CD4-positive, alpha-beta T cell (primary cell): ENCODE data around the gene SEMA7A. TPM values are rescaled to one million over a fixed set of nuclear protein-coding genes. Genes with fewer than 3 reads are reported as not detected.

Source experiments
- ATAC-seq: fragments of 200-7000 bp; cut with Tn5 transposase; one replicate; pipeline ENCODE4 v1.10.0; 2022; ENCODE audit warnings: mild to moderate bottlenecking; ENCODE audit not compliant: poor library complexity
- CTCF ChIA-PET: fragments of 350-600 bp; sonication (Branson Sonifier 250); formaldehyde crosslinking; loops from one replicate; lab custom pipeline; 2021; ENCODE audit warnings: antibody characterized with exemption, inconsistent platforms; lab: Charles Lee
- POLR2A ChIA-PET: fragments of 350-600 bp; sonication (Branson Sonifier 250); formaldehyde crosslinking; loops from one replicate; lab custom pipeline; 2021; ENCODE audit warnings: antibody characterized with exemption, inconsistent platforms; lab: Charles Lee
- DNase-seq, 14 experiments: peaks; one replicate each; pipeline ENCODE4 v3.0.0-alpha.2; 2013 to 2020; ENCODE audit warnings: mixed read lengths in 2 of 14
- H3K27ac ChIP-seq, 2 donors: one replicate each; pipeline versions ENCODE4 v1.5.1 to v1.7.0; 2013; ENCODE audit warnings: low read length in 2 of 2, low read depth in 1 of 2, mild to moderate bottlenecking in 1 of 2
- H3K27me3 ChIP-seq, 2 experiments: 1 replicate in 1 of 2; 2 replicates in 1 of 2; pipeline versions ENCODE4 v1.6.1 to v1.7.0; 2013; ENCODE audit warnings: low read length in 2 of 2, control low read depth in 1 of 2, mild to moderate bottlenecking in 1 of 2, moderate library complexity in 1 of 2; ENCODE audit not compliant: insufficient read depth in 2 of 2, control insufficient read depth in 1 of 2
- H3K36me3 ChIP-seq: one replicate; pipeline ENCODE4 v1.6.1; 2013; ENCODE audit warnings: low read length, control low read depth; ENCODE audit not compliant: insufficient read depth
- H3K4me1 ChIP-seq: one replicate; pipeline ENCODE4 v1.6.1; 2013; ENCODE audit warnings: low read length, control low read depth; ENCODE audit not compliant: insufficient read depth
- H3K4me3 ChIP-seq: one replicate; pipeline ENCODE4 v1.5.1; 2013; ENCODE audit warnings: mild to moderate bottlenecking, low read length, moderate library complexity
- H3K9me3 ChIP-seq, 2 experiments: 1 replicate in 1 of 2; 2 replicates in 1 of 2; pipeline versions ENCODE4 v1.6.1 to v1.7.0; 2013; ENCODE audit warnings: low read length in 2 of 2, mild to moderate bottlenecking in 2 of 2, control low read depth in 1 of 2, moderate library complexity in 1 of 2; ENCODE audit not compliant: control insufficient read depth in 1 of 2, insufficient read depth in 1 of 2
- H3K27ac Mint-ChIP-seq: one replicate; pipeline ENCODE4 v1.8.0; 2020; ENCODE audit warnings: mixed read lengths
- H3K27me3 Mint-ChIP-seq: one replicate; pipeline ENCODE4 v1.8.0; 2021; ENCODE audit warnings: mixed read lengths
- H3K36me3 Mint-ChIP-seq: one replicate; pipeline ENCODE4 v1.8.0; 2021; ENCODE audit warnings: low read depth, mixed read lengths
- H3K4me1 Mint-ChIP-seq: one replicate; pipeline ENCODE4 v1.8.0; 2021; ENCODE audit warnings: low read depth, mixed read lengths
- H3K4me3 Mint-ChIP-seq: one replicate; pipeline ENCODE4 v1.8.0; 2020; ENCODE audit warnings: mild to moderate bottlenecking, mixed read lengths
- H3K9me3 Mint-ChIP-seq: one replicate; pipeline ENCODE4 v1.8.0; 2020; ENCODE audit warnings: mixed read lengths
- intact Hi-C, 2 experiments: fragments of 100-400 bp; cut with DNase I in 1 of 2; cut with micrococcal nuclease in 1 of 2; formaldehyde crosslinking; loops; one replicate each; pipeline versions ENCODE4 v1.15.1 to v1.9.0; 2023 to 2025; cut with DNase I, micrococcal nuclease
- total RNA-seq, 174 experiments: library from RNA in 2 of 174; stranded (reverse) in 2 of 174; gene quantifications; one replicate each; pipeline ENCODE4 v1.2.3 and lab custom pipeline; 2021 to 2026
- TF ChIP-seq, protein P1 (sequence below): fragments of 200-600 bp; IDR thresholded peaks from one replicate; pipeline ENCODE4 v1.8.0; 2022; ENCODE audit warnings: antibody characterized with exemption, mild to moderate bottlenecking

SEMA7A gene
- total RNA-seq, 2 experiments from 2014 or later, result 2.3 to 2.7 TPM

DNA sequence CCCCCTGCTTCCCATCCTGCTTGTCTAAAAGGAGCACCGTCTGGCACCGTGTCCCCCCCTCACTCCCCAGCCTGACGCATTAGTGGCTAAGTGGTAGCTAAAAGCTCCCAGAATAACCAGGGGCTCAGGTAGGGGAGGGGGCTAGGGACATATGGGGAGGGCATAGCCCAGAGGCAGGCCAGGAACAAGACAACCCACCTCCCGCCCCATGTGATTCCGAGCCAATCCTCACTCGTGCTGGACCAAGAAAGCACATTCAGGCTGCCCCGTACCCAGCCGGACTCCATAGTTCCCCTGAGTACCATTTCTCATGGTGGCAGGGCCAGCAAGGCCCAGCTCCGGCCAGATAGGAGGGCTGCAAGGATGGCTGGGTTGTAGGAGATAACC is 11.5 kb downstream of the SEMA7A start:
- Mint-ChIP-seq H3K4me3 (no peak overlapping the region), H3K9me3 (no peaks in the 10 kb centered on the region), H3K36me3 (no peaks in the 10 kb centered on the region), H3K27ac (no peak overlapping the region), H3K27me3 (no peaks in the 10 kb centered on the region), H3K4me1 (no peaks in the 10 kb centered on the region)
- TF ChIP-seq, protein P1, sequence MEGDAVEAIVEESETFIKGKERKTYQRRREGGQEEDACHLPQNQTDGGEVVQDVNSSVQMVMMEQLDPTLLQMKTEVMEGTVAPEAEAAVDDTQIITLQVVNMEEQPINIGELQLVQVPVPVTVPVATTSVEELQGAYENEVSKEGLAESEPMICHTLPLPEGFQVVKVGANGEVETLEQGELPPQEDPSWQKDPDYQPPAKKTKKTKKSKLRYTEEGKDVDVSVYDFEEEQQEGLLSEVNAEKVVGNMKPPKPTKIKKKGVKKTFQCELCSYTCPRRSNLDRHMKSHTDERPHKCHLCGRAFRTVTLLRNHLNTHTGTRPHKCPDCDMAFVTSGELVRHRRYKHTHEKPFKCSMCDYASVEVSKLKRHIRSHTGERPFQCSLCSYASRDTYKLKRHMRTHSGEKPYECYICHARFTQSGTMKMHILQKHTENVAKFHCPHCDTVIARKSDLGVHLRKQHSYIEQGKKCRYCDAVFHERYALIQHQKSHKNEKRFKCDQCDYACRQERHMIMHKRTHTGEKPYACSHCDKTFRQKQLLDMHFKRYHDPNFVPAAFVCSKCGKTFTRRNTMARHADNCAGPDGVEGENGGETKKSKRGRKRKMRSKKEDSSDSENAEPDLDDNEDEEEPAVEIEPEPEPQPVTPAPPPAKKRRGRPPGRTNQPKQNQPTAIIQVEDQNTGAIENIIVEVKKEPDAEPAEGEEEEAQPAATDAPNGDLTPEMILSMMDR, result no peak
- ChIA-PET POLR2A (no interaction called here), CTCF (no interaction called here)
- Histone ChIP-seq H3K27me3 (no peaks in the 10 kb centered on the region), H3K27ac (no peak overlapping the region), H3K4me1 (no peaks in the 10 kb centered on the region), H3K9me3 (no peaks in the 10 kb centered on the region), H3K36me3 (no peaks in the 10 kb centered on the region), H3K4me3 (no peak overlapping the region)
- no peak for ATAC-seq
- DNase-seq, result no peak
- intact Hi-C loops, result no loop called here

DNA sequence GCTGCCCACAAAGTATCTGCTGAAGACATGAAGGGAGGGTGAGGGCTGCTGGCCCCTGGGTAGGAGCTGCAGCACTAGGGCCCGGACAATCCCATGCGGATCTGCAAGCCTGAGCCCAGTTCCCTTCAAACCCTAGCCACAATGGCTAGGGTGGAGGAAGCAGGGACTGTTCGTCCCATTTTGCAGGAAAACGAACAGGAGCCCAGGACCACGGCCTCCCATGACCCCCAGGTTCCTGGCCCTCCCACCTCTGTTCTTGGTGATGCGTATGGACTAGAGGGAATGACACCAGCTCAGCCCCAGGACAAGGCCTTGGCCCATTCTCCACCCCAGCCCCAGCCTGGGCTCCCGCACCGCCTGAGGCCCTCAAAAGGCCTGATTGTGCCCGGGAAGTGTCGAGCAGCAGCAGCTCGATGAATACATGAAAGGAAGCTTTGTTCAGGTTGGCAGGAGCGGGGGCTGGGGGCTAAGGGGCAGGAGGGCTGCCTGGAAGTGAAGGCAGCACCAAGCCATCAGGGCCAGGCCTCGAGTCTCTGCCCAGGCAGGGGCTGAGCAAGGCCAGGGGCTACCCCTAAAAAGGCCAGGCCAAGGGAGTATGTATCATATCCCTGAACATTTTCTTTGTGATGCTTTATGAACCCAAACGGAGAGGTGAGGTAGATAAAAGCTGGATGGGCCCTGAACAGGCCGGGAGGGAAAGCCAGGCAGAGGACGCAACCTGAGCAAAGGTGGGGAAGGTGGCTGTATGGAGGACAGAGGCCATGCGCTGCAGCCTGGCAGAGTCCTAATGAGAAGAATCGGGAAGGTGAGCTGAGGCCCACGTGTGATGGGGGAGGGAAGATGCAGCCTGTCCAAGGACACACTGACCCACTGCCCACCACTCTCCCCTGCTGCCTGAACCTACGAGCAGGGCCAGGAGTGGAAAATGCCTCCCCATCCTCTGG is 12.2 kb downstream of the SEMA7A start:
- Mint-ChIP-seq H3K36me3 (no peaks in the 10 kb centered on the region), H3K4me3 (no peak overlapping the region), H3K27me3 (no peaks in the 10 kb centered on the region), H3K4me1 (no peaks in the 10 kb centered on the region), H3K27ac (no peak overlapping the region), H3K9me3 (no peaks in the 10 kb centered on the region)
- CTCF ChIA-PET, result no interaction called here
- POLR2A ChIA-PET, result no interaction called here
- intact Hi-C loops, result no loop called here
- Histone ChIP-seq H3K27ac (no peak overlapping the region), H3K9me3 (no peaks in the 10 kb centered on the region), H3K4me1 (no peaks in the 10 kb centered on the region), H3K27me3 (no peaks in the 10 kb centered on the region), H3K36me3 (no peaks in the 10 kb centered on the region), H3K4me3 (no peak overlapping the region)
- no peak for DNase-seq
- TF ChIP-seq, protein P1, result no peak
- ATAC-seq, result no peak

DNA sequence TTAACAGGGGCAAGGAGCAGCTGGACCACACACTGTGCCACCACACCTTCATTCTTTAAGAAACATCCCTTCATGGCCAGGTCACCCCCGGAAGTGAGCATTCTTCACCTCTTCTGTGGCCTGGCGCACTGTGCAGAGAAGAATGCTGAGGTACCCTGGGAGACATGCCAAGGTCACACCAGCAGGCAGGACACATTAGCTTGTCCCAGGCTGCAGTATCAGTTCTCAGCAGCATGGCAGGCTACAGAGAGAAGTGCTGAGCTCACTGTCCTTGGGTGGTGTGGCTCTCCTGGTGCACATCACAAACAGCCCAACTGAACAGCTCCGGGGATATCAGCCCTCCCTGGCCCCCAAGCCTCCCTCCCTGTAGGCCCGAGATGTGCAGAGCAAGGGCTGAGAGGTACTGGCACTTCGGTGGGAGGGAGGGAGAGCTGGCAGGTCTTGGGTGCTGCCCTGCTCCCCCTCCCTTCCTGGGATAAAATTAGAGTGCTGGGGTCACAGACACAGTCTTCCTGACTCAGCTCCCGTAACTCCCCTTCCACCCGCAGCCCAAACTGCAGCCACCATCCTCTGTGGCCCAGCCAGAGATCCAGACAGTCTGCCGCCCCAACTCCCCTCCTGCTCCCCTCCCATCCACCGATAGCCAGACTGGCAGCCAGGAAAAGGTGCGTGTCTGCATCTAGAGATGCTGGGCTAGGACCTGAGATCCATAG is 13.4 kb downstream of the SEMA7A start:
- no peaks in the 10 kb centered on the region for H3K27me3 Mint-ChIP-seq
- ChIA-PET CTCF (no interaction called here), POLR2A (no interaction called here)
- TF ChIP-seq, protein P1, result no peak
- ATAC-seq, result no peak
- Histone ChIP-seq H3K27ac (no peak overlapping the region), H3K4me1 (no peaks in the 10 kb centered on the region), H3K36me3 (peaks cover 4% of the 10 kb centered on the region), H3K9me3 (no peaks in the 10 kb centered on the region), H3K27me3 (no peaks in the 10 kb centered on the region), H3K4me3 (no peak overlapping the region)
- no peaks in the 10 kb centered on the region for H3K4me1 Mint-ChIP-seq
- H3K9me3 Mint-ChIP-seq, result no peaks in the 10 kb centered on the region
- no peaks in the 10 kb centered on the region for H3K36me3 Mint-ChIP-seq
- H3K4me3 Mint-ChIP-seq, result no peak overlapping the region
- intact Hi-C loops, result no loop called here
- no peak overlapping the region for H3K27ac Mint-ChIP-seq
- DNase-seq, result no peak
